Activated naive CD4-positive, alpha-beta T cell treated with anti-CD3 and anti-CD28 coated beads, Interleukin-2, amount 50 U/mL, for 16 hours (primary cell): Measurements from ENCODE around the gene DNASE1L1.
A peak's percentile ranks its signal among the peaks of the same experiment; 100 is the strongest.

Experiments used
- DNase-seq: peaks from one replicate; pipeline ENCODE4 v3.0.0-alpha.2; 2020

DNASE1L1 gene

DNA sequence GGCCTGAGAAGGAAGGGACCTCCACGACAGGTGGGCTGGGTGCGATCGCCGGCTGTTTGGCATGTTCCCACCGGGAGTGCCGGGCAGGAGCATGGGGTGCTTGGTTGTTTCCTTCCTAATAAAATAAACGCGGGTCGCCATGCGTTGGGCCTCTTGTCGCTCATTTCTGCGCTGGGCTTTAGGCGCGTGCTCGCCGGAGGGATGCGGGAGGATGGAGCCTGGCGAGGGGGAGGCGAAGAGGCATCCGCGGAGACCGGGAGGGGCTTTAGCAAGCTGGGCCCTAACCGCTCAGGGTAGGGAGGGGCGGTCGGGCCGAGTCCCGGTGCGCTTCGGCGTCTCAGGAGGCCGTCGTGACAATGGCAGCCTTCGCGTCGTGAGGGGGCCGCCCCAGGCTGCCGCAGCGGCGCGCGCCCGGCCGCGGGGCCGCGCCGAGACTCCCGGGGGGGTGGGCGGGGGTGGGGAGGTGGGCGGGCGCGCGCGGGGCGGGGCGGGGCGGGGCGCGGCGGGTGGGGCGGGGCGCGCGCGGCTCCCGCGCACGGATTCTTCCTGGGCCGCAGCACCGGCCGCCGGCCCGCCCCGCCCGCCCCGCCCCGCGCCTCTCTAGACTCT is 27.4 kb upstream of the DNASE1L1 start:
- peak; percentile 61 for DNase-seq

DNA sequence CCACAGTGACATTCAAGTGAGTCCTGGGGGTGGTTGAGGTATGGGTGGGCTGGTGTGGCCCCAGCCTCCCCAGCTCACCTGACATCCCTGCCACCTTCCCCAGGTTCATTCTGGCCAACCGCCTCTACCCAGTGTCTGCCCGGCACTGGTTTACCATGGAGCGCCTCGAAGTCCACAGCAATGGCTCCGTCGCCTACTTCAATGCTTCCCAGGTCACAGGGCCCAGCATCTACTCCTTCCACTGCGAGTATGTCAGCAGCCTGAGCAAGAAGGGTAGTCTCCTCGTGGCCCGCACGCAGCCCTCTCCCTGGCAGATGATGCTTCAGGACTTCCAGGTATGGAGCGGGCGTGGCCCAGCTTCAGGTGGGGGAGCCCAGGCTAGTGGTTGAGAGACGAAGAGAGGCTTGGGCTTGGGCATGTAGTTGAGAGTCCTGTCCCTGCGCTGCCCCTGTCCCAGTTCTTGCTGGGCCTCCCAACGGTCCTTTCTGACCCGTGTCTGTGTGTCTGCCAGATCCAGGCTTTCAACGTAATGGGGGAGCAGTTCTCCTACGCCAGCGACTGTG is 26.2 kb upstream of the DNASE1L1 start:
- DNase-seq, result no peak

DNA sequence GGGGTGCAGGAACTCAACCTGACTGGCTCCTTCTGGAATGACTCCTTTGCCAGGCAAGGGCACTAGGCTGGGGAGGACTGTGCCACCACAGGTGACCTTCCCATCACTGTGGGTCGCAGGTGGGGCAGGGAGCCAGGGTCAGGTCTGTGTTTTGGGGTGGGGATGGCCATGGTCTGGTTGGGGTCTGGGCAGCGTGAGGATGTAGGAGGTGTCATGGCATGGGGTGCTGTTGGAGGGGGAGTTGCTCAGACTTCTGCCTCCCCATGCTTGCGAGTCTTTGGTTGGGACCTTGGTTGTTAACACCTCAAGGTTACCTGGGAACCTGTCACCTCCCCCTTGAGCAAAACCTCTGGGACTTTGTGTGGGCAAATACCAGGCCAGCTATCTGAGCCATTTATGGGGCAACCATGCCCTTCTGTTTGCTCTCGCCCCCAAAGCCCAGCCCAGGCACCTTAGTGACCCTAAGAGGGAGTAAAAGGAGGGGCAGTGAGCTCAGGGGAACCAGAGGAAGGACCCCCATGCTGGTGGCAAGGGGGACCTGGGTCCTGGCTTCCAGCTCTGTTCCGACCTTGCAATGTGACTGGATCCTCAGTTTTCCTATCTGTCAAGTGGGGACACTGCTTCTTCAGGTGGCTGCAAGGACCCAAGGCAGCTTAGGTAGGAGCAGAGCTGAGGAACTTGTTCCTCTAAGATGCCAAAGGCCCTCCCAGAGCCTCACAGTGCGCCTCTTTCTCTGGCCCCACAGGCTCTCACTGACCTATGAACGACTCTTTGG is 25.5 kb upstream of the DNASE1L1 start:
- DNase-seq, result no peak

DNA sequence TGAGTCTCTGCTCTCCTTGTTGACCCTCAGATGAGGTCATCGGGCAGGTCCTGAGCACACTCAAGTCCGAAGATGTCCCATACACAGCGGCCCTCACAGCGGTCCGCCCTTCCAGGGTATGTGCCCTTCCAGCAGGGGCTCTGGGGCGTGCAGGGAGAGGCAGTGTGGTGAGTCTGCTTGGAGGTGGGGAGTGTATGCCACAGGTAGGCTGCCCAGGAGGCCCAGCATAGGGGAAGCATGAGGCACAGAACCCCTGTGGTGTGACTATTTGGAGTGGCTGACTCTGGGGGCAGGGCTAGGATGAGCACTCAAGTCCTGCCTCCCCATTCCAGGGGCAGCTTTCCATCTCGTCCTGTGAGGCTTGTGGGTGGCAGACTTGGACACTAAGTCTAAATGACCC is 24.6 kb upstream of the DNASE1L1 start:
- no peak for DNase-seq

DNA sequence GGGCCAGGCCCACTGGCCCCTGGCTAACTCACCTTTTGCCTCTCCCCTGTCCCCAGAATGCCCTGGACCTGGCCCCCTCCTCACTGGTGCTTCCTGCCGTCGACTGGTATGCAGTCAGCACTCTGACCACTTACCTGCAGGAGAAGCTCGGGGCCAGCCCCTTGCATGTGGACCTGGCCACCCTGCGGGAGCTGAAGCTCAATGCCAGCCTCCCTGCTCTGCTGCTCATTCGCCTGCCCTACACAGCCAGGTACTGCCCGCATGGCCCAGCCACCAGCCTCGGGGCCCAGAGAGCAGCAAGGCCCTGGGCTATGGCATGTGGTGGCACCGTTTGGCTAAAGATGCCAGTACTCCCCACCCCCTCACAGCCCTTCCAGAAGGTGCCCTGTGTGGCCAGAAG is 23.2 kb upstream of the DNASE1L1 start:
- no peak for DNase-seq

DNA sequence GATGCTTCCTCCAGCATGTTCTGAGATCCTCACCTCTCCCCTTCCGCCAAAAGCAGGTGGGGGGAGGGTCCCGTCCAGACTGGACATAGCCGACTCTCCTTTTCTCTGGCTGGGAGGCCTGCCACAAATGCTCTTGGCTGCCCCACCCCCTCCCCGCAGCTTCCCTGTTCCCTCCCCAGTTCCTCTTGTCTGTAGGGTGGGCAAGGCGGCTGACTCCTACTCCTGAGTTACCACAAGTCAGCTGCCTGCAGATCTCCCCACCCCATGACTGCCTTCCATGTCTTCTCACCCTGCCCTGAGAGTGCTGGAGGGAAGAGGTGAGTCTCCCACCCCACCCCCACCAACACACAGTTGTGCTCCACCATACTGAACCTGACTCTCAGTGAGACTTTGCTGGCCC is 22.3 kb upstream of the DNASE1L1 start:
- no peak for DNase-seq

DNA sequence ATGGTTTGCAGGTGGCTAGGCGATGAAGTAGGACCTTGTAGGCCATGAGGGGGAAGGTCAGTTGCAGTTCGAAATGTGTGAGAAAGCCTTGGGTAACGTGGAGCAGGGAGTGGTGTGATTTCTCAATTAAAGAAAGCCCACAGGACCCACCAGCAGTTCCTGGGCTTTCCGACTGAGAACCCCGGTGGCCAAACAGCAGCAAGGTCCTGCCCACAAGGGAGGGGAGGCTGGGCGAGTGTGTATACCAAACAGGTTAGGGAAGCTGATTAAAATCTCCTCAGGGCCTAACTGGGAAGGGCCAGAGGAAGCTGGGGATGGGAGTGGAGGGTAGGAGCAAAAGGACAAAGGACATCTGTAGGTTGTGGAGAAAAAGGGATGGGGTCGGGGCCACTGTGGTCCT is 21.9 kb upstream of the DNASE1L1 start:
- no peak for DNase-seq

DNA sequence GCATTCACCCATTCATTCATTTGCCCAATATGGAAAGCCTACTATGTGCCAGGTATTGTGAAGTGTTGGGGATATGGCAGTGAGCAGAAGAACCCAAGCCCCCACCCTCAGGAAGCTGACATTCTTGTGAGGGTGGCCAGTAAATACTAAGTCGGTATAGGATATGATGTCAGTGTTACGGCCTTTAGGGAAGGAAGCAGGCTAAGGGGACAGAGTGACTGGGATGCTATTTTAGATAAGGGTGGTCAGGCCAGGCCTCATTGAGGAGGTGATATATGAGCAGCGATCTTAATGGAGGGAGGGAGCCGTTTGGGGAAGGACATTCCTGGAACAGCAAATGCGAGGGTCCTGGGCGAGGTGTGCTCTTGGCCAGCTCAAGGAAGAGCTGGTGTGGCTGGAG is 21.4 kb upstream of the DNASE1L1 start:
- no peak for DNase-seq

DNA sequence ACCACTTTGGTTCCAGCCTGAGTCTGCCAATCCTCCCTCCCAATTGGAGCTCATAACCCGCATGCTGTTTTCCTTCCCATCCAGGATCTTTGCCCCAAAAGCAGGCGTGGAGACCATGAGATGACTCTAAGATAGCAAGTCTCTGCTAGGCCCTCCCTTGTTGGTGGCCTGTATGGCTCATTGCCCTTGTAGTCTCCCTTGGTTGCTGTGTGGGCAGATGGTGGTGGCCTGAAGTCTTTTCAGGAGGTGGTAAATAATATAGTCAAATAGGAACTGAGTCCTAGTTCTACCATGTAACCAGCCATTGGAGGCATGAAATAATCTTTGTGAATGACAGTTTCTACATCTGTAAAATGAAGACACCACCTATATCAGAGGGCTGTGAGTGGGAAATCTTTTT is 20.7 kb upstream of the DNASE1L1 start:
- DNase-seq, result no peak

DNA sequence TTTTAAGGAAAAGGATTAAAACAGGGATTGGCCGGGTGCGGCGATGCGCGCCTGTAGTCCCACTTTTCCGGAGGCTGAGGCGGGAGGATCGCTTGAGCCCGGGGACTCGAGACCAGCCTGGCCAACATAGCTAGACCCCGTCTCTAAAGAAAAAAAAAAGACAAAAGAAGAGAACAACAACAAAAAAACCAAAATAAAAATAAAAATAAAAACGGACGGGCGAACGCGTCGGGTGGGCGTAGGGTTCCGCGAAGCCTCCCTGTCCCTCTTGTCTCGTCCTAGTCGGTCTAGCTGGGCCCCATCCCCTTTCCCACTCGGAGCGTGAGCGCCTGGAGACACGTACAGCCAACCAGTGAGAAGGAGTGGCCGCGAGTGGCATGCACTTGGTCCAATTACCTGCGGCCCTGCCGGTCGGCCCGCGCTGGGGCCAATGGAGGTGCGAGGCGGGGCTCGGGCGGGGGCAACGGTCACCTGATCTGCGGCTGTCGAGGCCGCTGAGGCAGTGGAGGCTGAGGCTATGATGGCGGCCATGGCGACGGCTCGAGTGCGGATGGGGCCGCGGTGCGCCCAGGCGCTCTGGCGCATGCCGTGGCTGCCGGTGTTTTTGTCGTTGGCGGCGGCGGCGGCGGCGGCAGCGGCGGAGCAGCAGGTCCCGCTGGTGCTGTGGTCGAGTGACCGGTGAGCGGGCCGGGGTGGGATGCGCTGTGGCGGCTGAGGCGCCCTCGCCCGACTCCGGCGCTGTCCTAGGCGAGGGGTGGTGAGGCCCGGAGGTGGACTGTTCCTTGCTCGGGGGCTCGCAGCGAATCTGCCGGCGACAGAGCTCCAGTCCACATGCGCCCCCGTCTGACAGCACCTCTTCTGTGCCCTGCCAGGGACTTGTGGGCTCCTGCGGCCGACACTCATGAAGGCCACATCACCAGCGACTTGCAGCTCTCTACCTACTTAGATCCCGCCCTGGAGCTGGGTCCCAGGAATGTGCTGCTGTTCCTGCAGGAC is 19.4 kb upstream of the DNASE1L1 start, which contains the start of gene ATP6AP1:
Gene ATP6AP1, plus strand, starts transcription at position 502 of the 996 bp plus-strand sequence. Its CDS starts 16 bp downstream, at position 518.
- peak; percentile 89 for DNase-seq

DNA sequence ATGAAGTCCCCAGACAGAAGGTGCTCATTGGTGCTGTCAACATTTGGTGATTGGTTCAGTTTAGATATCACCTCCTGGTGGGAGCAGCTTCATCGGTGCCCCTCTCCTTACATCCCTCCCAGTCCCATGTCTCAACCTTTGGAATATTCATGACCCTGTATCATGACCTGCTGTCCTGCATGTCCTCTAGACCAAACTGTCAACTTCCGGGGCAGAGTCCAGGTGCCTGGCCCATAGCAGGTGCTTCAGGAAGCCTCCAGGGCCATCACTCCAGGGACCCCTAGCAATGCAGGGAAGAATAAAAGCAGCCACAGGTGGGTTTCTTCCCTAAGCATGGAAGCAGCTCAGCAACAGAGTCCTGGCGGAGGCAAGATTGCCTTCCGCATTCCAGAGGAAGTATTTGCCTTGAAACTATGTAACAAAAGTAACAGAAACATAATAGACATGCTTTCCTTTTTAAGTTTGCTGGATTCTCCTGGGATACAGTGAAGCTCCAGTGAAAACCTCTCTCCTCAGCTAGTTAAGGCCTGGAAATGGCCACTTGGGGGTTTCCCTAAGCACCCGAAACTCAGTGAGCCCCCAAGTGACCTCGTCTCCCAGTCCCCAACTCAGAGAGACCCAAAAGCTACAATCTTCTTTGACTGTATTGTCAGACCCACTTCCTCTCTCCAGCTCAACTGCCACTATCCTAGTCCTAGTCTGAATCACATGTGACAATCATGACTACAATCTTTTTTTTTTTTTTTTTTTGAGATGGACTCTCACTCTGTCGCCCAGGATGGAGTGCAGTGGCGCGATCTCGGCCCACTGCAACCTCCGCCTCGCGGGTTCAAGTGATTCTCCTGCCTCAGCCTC is 18.1 kb upstream of the DNASE1L1 start:
- no peak for DNase-seq

DNA sequence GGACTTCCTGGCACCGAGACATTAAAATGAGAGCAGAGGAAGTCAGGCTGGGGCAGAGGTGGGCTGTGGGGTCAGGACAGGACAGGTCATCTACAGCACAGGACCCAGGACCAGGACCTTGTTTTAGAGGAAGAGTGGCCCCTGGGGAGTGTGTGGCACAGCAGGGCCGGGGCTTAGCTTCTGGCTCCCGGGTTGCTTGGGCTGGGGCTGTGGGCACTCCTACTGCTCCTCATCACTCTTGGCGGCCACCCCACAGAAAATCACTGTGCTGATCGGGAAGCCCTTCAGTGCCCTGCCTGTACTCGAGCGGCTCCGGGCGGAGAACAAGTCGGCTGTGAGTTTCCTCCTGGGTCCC is 11.3 kb upstream of the DNASE1L1 start:
- no peak for DNase-seq

DNA sequence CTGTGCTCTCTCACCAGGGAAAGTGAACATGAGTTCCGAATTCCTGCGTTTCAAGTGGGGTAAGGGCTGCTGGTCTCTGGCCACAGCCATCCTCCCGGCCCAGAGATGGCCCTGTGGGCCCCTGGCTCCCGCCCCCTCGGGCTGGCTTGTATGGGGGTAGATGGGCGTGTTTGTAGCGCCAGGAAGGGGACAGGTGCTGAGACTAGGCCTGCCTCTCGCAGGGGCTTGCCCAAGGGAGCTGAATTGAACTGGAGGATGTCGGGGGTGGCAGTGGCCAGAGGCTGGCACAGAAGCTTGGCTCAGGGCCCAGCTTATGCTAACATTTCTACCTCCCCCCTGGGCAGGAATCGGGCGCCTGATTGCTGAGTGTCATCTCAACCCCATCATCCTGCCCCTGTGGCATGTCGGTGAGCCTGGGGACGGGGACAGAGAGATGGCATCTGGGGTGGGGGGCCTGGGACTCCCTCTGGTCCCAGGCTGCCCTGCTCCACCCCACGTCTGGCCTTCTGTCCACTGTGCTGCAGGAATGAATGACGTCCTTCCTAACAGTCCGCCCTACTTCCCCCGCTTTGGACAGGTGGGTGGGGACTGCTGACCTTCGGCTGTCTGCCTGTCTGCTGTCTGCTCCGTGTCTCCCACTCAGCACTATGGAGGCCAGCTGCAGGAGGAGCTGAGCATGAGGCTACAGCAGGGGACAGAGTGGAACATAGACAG is 10.8 kb upstream of the DNASE1L1 start:
- no peak for DNase-seq

DNA sequence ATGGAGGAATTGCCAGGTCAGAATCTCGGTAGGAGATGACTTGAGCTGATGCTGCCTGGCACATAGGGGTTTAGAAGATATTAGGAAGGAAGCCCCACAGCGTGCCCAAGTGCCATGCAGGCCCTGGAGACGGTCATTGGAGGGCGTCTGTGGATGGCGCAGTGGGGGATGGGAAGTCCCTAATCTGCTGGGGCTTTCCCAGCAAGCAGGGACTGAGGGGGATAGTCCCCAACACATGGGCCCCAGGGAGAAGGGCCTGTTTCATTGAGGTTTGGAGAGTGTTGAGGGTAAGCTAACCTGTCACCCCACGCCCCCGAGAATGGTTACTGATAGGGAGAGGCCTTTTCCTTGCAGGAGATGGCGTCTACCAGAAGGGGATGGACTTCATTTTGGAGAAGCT is 10.1 kb upstream of the DNASE1L1 start:
- DNase-seq, result no peak

DNA sequence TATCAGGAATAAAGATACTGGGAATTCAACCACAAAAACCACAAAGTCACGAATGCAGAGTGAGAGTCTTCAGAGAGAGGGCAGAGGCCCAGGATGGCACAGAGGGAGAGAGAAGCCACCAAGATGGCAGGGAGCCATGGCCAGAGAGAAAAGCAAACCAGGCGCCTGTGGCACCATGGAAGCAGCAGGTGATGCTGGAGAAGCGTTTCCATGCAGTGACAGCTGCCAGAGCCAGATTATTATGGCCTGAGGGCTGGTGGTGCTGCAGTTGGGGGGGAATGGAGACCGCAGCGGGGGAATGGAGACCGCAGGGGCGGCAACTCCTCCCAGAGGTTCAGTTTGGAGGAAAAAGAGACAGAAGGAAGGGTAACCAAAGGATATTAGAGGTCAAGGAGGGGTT is 8.1 kb upstream of the DNASE1L1 start:
- no peak for DNase-seq

DNA sequence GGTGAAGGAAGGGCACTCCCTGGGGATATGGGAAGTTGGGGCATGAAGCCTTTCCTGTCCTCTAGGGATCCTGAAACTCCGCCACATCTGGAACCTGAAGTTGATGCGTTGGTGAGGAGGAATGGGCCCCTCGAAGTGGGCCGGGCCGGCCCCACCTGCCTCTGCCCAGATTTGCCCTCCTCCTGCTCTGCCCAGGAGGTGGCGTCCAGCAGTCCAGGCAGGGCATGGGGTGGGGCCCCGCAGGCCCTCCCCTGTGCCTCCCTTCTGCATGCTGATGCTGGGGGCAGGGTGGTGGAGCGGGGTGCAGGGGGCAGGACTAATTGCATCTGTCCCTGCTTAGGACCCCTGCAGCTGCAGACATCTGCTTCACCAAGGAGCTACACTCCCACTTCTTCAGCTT is 4.1 kb upstream of the DNASE1L1 start:
- DNase-seq, result no peak

DNA sequence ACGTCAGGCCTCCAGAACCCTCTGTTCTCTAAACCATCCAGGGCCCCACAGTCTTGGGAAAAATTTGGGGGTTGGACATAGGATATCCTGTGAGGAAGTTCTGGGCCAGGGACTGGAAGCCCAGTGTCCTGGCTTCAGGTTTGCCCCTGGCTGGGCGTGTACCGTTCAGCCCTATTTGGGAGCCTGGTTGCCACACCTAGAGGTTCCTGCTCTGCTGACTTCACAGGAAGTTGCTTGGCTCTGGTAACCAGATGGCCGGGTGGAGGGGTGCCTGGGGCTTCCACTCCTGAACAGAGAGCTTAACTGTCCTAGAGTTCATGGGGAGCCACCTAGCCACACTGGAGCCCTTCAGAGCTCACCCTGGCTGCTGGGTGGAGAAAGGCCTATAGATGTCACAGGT is 3.4 kb upstream of the DNASE1L1 start:
- no peak for DNase-seq

DNA sequence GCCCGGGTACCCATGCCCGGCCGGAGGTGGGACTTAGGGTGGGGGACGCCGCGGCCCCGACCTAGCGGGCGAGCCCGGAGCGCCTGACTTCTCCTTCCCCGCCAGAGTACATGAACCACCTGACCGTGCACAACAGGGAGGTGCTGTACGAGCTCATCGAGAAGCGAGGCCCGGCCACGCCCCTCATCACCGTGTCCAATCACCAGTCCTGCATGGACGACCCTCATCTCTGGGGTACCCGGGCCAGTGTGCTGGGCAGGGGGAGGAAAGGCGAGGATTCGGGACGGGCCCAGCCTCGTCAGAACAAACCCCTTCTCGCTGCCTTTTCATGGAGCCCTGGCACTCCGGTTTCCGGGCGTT is 2.9 kb upstream of the DNASE1L1 start:
- DNase-seq, result peak; percentile 58

DNA sequence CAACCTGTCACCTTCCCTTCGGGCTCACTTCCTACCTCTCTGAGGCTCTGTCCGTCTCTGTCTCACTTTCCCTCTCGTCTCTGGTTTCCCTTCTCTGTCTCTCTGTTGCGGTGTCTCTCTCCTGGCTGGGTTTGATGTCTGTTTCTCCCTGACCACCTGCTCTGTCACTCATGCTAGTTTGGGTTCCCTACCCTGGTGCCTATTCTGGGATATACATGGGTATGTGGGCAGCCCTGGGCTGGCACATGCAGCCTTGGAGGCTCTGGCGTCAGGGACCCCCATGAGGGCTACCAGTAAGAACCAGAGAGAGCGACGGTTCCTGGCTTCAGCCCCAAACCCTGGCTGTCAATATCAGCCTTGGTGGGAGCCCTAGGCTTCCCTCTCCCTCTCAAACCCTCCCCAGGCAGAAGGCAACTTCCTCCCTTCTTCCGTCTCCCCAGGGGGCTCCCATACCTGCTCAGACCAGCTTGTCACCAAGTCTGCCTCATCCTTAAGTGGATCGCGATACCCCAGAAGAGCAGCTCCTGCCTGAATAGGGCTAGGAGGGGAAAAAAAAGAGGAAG is 314 bp downstream of the DNASE1L1 start:
- DNase-seq, result no peak

DNA sequence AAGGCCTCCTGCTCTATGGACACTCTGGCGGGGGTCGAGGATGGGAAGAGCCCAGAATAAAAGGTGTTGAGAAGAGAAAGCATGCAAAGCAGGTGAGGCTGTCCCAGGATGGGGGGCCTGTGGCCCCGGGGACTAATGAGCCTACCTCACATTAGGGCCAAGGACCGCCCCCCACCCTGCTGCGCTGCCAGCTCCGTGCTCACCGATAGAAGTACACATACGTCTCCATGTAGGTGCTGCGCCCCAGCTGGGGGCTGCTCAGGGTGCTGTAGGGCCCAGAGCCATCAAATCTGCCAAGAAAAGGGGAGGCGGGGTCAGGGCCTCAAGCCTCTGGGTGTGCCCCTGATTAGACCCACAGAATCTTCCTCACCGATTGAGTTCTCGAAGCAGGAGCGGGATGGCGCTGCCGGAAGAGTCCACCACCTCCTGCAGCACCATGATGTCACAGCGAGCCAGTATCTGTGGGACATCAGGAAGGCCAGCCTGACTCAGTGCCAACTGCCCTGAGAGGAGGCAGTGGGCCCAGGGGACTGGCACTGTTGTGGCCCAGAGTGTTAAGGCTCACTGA is 4.3 kb downstream of the DNASE1L1 start:
- DNase-seq, result no peak

DNA sequence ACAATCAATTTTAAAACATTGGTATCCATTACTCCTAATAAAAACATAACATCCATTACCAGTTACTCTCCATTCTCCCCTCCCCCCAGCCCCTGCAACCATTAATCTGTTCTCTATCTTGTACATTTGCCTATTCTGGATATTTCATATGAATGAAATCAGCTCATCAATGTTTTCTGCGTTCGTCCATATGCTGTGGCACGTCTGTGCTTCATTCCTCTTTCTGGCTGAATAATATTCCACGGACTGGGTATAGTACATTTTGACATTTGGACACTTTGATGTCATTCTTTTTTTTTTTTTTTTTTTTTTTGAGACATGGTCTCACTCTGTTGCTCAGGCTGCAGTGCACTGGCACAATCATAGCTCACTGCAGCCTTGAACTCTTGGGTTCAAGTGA is 5.2 kb downstream of the DNASE1L1 start:
- no peak for DNase-seq
